ENCODE measurements around the gene OTOF.

Gene OTOF

DNA sequence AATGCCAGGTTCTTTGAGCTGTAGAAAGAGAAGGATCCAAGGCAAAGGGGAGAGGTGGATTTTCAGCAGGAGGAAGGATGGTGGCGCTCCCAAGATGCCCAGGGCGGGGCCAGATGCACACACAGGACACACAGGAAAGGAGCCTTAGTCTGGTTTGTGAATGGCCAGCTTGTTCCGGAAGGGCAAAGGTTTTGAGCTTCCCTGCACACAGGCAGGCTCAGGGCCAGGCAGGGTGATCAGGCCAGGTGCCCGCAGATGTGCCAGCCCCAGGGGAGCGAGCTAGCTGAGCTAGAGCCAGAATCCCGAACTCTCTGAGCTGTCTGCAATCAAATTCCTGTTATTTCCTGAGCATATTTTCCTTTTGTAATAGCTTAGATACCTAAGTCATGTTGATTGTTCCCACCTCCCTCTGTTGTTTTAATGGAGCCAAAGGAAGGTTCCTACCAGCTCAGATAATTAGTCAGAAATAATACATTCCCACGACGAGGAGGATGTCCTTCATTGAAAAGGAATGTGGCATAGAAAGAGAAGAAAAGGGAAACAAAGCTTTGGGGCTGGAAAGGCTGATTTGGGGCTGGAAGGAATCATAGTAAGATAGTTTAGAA, 13.7 kb upstream of the OTOF start:
- DNase-seq: no peak
- H3K9me3 Mint-ChIP-seq: no peaks in the 10 kb centered on the region

DNA sequence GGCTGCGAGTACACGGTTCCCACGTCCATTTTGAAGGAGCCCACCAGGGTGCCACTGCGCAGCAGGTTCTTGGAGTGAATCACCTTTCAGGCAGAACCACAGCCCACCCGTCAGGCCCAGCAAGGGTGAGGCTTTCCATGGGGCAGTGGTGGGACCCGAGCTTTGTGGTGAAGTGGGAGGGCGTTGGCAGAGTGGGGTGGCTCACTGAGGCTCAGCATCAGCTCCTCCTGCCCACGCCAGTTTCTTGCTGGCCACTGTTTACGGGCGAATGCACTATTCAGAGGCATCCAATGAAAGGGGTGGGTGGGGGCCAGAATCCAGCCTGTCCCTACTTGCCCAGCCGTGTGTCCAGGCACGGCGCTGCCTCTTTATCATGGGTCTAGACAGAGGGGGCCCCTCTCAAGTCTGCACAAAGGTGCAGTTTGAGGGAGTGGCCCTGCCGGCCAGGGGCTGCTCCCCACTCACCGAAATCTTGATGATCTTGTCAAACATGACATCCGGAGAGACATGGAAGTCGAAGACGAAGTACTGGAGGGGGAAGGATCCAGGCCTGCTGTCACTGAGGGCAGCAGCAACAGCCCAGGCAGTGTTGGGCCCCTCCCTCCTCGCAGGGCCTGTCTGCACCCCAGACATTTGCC, 11.4 kb upstream of the OTOF start:
- Mint-ChIP-seq H3K36me3 (ENCODE audit: low read depth) (no peaks in the 10 kb centered on the region), H3K9me3 (no peaks in the 10 kb centered on the region), H3K4me3 (no peak overlapping the region), H3K4me1 (peaks cover 3% of the 10 kb centered on the region), H3K27me3 (no peaks in the 10 kb centered on the region), H3K27ac (no peak overlapping the region)
- no peak for ATAC-seq
- DNase-seq: no peak

More for the DNA sequence above, 13.7 kb upstream of the OTOF start:
- no peak overlapping the region for H3K4me3 Mint-ChIP-seq
- H3K36me3 Mint-ChIP-seq (ENCODE audit: low read depth): no peaks in the 10 kb centered on the region
- no peaks in the 10 kb centered on the region for H3K27me3 Mint-ChIP-seq
- H3K27ac Mint-ChIP-seq: no peak overlapping the region
- peaks cover 3% of the 10 kb centered on the region for H3K4me1 Mint-ChIP-seq
- no peak for ATAC-seq

DNA sequence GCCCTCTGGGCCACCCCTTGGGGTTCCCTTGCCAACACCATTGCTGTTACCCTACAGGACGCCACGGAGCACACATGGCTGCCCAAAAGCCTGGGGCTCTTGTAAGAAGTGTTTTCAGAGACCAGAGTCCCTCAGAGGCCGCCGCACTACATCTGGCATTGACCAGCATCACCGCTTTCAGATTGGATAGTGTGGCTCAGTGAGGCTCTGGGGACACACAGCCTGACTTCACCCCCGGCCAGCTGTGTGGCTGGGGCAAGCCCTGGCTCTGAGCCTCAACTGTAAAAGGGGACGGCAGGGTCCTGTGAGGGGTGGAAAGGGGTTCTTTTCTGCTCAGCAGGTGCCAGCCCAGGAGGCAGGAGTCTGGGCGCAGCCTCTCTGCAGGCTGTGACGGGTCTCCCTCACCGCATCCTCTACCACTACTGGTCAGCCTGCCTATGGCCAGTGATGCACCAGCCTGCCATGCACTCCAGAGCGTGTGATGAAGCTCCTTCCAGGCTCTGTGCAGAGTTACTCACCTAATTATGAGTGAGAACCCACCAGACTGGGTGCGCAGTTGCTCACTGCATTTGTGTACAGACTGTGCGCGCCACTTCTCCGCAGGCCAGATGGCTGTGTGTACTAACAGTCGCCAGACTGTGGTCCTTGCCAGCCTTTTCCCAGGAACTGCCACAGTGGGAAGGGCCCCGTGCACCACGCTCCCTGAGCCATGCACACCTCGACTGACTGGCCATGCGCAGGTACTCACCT, 10.7 kb upstream of the OTOF start:
- H3K4me3 Mint-ChIP-seq: no peak overlapping the region
- no peak overlapping the region for H3K27ac Mint-ChIP-seq
- no peaks in the 10 kb centered on the region for H3K27me3 Mint-ChIP-seq
- DNase-seq (no peak), ATAC-seq (no peak)
- H3K36me3 Mint-ChIP-seq (ENCODE audit: low read depth): no peaks in the 10 kb centered on the region
- H3K9me3 Mint-ChIP-seq: no peaks in the 10 kb centered on the region
- no peaks in the 10 kb centered on the region for H3K4me1 Mint-ChIP-seq

GRCh38 chr2:26487192-26487591, 9.3 kb upstream of the OTOF start:
- ATAC-seq (no peak), DNase-seq (no peak)
- Mint-ChIP-seq H3K4me1 (no peaks in the 10 kb centered on the region), H3K4me3 (no peak overlapping the region), H3K9me3 (no peaks in the 10 kb centered on the region), H3K27me3 (no peaks in the 10 kb centered on the region), H3K36me3 (ENCODE audit: low read depth) (no peaks in the 10 kb centered on the region), H3K27ac (no peak overlapping the region)

GRCh38 chr2:26486789-26487188, 8.9 kb upstream of the OTOF start:
- Mint-ChIP-seq H3K27ac (no peak overlapping the region), H3K4me3 (no peak overlapping the region), H3K36me3 (ENCODE audit: low read depth) (no peaks in the 10 kb centered on the region), H3K9me3 (no peaks in the 10 kb centered on the region), H3K27me3 (no peaks in the 10 kb centered on the region), H3K4me1 (no peaks in the 10 kb centered on the region)
- DNase-seq (no peak), ATAC-seq (no peak)

GRCh38 chr2:26485725-26486418, 7.9 kb upstream of the OTOF start:
- H3K4me3 Mint-ChIP-seq: no peak overlapping the region
- ATAC-seq (no peak), DNase-seq (no peak)
- H3K36me3 Mint-ChIP-seq (ENCODE audit: low read depth): no peaks in the 10 kb centered on the region
- H3K4me1 Mint-ChIP-seq: no peaks in the 10 kb centered on the region
- no peaks in the 10 kb centered on the region for H3K9me3 Mint-ChIP-seq
- H3K27ac Mint-ChIP-seq: no peak overlapping the region
- H3K27me3 Mint-ChIP-seq: no peaks in the 10 kb centered on the region

- H3K9me3 Mint-ChIP-seq: no peaks in the 10 kb centered on the region
- H3K4me3 Mint-ChIP-seq: no peak overlapping the region
- no peaks in the 10 kb centered on the region for H3K4me1 Mint-ChIP-seq
- no peak overlapping the region for H3K27ac Mint-ChIP-seq
- DNase-seq: no peak
- H3K36me3 Mint-ChIP-seq (ENCODE audit: low read depth): no peaks in the 10 kb centered on the region
- H3K27me3 Mint-ChIP-seq: no peaks in the 10 kb centered on the region
- no peak for ATAC-seq
These were observed 7.2 kb upstream of the OTOF start for GRCh38 chr2:26485099-26485498.

DNA sequence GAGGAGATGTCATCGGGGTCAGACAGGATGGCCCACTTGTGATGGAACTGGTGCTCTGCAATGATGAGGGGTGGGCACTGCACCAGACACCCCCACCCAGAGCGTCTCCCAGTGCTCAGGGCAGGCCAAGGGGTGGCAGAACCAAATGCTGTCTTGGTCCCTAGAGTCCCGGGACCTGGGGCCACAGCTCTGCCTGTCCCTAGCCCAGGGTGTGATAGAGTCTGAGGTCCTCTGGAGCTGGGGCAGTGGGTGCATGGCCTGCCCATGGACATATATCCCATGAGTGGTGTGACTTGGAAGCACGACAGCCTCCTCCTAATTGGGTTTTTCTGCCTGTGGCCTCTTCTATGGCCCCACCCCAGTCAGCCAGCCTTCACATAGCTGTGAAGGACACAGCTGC, 6.7 kb upstream of the OTOF start:
- H3K36me3 Mint-ChIP-seq (ENCODE audit: low read depth): no peaks in the 10 kb centered on the region
- H3K4me1 Mint-ChIP-seq: no peaks in the 10 kb centered on the region
- no peak overlapping the region for H3K27ac Mint-ChIP-seq
- no peaks in the 10 kb centered on the region for H3K27me3 Mint-ChIP-seq
- DNase-seq (no peak), ATAC-seq (no peak)
- no peaks in the 10 kb centered on the region for H3K9me3 Mint-ChIP-seq
- no peak overlapping the region for H3K4me3 Mint-ChIP-seq

GRCh38 chr2:26483957-26484565, 6.1 kb upstream of the OTOF start:
- H3K27ac Mint-ChIP-seq: no peak overlapping the region
- H3K27me3 Mint-ChIP-seq: no peaks in the 10 kb centered on the region
- no peaks in the 10 kb centered on the region for H3K4me1 Mint-ChIP-seq
- no peak for DNase-seq
- H3K36me3 Mint-ChIP-seq (ENCODE audit: low read depth): no peaks in the 10 kb centered on the region
- no peak for ATAC-seq
- no peak overlapping the region for H3K4me3 Mint-ChIP-seq
- no peaks in the 10 kb centered on the region for H3K9me3 Mint-ChIP-seq

DNA sequence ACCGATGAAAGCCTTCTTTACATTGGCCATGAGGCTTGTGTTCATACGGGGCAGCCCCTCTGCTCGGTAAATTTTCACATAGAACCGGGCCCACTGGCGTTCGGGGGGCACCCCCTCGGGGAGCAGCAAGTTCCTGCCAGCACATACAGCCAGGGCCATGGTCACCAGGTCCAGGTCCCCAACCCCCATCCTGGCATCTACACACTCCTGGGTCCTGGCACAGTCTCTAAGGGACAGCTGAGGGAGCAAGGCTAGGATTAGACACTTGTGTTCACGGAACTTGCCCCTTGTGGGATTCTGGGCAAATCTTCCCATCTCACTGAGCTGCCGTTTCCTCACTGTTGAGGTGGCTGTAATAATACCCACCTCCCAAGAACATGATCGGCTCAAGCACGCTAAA, 5.6 kb upstream of the OTOF start:
- Mint-ChIP-seq H3K36me3 (ENCODE audit: low read depth) (no peaks in the 10 kb centered on the region), H3K9me3 (no peaks in the 10 kb centered on the region), H3K27me3 (no peaks in the 10 kb centered on the region), H3K4me1 (no peaks in the 10 kb centered on the region), H3K27ac (no peak overlapping the region), H3K4me3 (no peak overlapping the region)
- ATAC-seq (no peak), DNase-seq (no peak)

DNA sequence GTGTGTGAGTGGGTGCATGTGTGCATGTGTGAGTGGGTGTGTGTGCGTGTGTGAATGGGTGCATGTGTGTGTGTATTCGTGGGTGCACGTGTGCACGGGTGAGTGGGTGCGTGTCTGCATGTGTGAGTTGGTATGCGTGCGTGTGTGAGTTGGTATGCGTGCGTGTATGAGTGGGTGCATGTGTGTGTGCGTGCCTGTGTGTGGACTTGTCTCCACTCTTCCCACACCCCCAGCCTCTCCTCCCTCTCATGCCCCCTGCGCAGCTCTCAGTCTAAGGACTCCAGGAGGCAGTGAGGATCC, 5.1 kb upstream of the OTOF start:
- Mint-ChIP-seq H3K27ac (no peak overlapping the region), H3K9me3 (no peaks in the 10 kb centered on the region), H3K4me3 (no peak overlapping the region), H3K36me3 (ENCODE audit: low read depth) (no peaks in the 10 kb centered on the region), H3K27me3 (no peaks in the 10 kb centered on the region), H3K4me1 (no peaks in the 10 kb centered on the region)
- no peak for DNase-seq
- ATAC-seq: no peak

GRCh38 chr2:26482211-26483026, 4.5 kb upstream of the OTOF start:
- Mint-ChIP-seq H3K27me3 (no peaks in the 10 kb centered on the region), H3K36me3 (ENCODE audit: low read depth) (no peaks in the 10 kb centered on the region), H3K27ac (no peak overlapping the region), H3K4me3 (no peak overlapping the region), H3K9me3 (no peaks in the 10 kb centered on the region), H3K4me1 (peaks cover 3% of the 10 kb centered on the region)
- no peak for ATAC-seq
- no peak for DNase-seq

GRCh38 chr2:26481706-26482105, 3.8 kb upstream of the OTOF start:
- DNase-seq (no peak), ATAC-seq (no peak)
- Mint-ChIP-seq H3K27me3 (no peaks in the 10 kb centered on the region), H3K4me1 (peaks cover 3% of the 10 kb centered on the region), H3K36me3 (ENCODE audit: low read depth) (no peaks in the 10 kb centered on the region), H3K27ac (no peak overlapping the region), H3K9me3 (no peaks in the 10 kb centered on the region), H3K4me3 (no peak overlapping the region)
